Measurements from ENCODE around the gene UCKL1.
"Not testable (repeated sequence)": the region's sequence is repeated elsewhere in the genome, so short reads cannot be mapped to it uniquely, and the experiment has no call there.

Gene UCKL1

DNA sequence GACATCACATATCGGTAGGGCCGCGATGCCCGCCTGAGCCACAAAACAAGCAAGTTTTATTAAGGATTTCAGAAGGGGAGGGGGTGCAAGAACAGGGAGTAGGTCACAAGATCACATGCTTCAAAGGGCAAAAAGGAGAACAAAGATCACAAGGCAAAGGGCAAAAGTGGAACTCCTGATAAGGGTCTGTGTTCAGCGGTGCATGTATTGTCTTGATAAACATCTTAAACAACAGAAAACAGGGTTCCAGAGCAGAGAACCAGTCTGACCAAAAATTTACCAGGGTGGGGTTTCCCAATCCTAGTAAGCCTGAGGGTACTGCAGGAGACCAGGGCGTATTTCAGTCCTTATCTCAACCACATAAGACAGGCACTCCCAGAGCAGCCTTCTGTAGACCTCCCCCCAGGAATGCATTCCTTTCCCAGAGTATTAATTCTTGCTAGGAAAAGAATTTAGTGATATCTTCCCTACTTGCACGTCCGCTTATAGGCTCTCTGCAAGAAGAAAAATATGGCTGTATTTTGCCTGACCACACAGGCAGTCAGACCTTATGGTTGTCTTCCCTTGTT lies 39.8 kb downstream of the UCKL1 start:
- not testable (repeated sequence) for H3K27me3 ChIP-seq (ENCODE audit: control insufficient read depth in 1 of 2, insufficient read depth in 2 of 2, low read length in 2 of 2); H3K9me3 ChIP-seq (ENCODE audit: control insufficient read depth in 1 of 2, low read length in 2 of 2); H3K4me3 ChIP-seq (ENCODE audit: low read depth in 1 of 2, low read length in 2 of 2); H3K27ac ChIP-seq (ENCODE audit: low read depth, low read length); H3K9ac ChIP-seq (ENCODE audit: low read depth in 1 of 2, low read length in 2 of 2)
- Histone ChIP-seq H3K36me3 (ENCODE audit: control insufficient read depth in 1 of 2, insufficient read depth in 2 of 2, low read length in 2 of 2) (peaks cover 9 to 27% of the 10 kb centered on the region in 2 donors), H3K4me1 (ENCODE audit: control insufficient read depth in 1 of 2, insufficient read depth in 2 of 2, low read length in 2 of 2) (peaks cover 16 to 17% of the 10 kb centered on the region in 2 donors)

DNA sequence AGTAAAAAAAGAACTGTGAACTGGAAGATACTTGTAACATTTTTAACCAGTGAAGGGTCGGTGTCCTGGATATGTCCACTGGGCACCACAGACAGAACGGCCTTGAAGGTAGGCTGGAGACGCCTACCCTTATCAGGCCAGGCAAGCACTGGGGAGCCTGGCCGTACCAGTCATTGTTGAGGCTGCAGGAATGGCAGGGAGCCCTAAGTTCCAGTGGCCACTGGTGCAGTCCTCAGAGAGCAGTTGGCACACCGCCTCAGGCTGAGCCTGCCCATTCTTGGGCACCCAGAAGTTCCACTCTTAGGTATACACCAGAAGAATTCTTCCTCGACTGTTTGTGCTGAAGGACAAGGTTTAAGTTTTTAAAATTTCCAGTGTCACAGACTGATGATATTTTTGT lies 40.7 kb downstream of the UCKL1 start:
- Histone ChIP-seq H3K27me3 (ENCODE audit: control insufficient read depth in 1 of 2, insufficient read depth in 2 of 2, low read length in 2 of 2) (no peaks in the 10 kb centered on the region), H3K4me1 (ENCODE audit: control insufficient read depth in 1 of 2, insufficient read depth in 2 of 2, low read length in 2 of 2) (peaks cover 23 to 27% of the 10 kb centered on the region in 2 donors), H3K9ac (ENCODE audit: low read depth in 1 of 2, low read length in 2 of 2) (no peak overlapping the region), H3K4me3 (ENCODE audit: low read depth in 1 of 2, low read length in 2 of 2) (no peak overlapping the region), H3K27ac (ENCODE audit: low read depth, low read length) (no peak overlapping the region), H3K36me3 (ENCODE audit: control insufficient read depth in 1 of 2, insufficient read depth in 2 of 2, low read length in 2 of 2) (peaks cover 9 to 27% of the 10 kb centered on the region in 2 donors), H3K9me3 (ENCODE audit: control insufficient read depth in 1 of 2, low read length in 2 of 2) (no peaks in the 10 kb centered on the region)

DNA sequence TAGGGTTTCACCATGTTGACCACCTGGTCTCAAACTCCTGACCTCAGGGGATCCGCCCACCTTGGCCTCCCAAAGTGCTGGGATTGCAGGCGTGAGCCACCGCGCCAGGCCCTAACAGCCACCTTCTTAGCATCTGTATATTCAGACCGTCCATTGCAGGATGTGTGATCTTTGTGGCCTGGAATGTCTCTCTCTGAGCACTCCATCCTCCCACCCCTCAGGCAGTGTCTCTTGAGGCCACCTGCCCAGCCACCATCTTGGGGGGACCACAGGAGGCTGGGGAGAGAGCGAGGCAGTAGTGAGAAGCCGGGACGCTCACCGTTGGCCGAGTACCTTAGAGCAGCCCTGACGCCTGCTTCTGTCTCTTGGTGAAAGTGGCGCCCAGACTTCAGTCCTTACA lies 42.4 kb downstream of the UCKL1 start:
- Histone ChIP-seq H3K36me3 (ENCODE audit: control insufficient read depth in 1 of 2, insufficient read depth in 2 of 2, low read length in 2 of 2) (peaks cover 5 to 20% of the 10 kb centered on the region in 2 donors), H3K27me3 (ENCODE audit: control insufficient read depth in 1 of 2, insufficient read depth in 2 of 2, low read length in 2 of 2) (no peaks in the 10 kb centered on the region), H3K4me3 (ENCODE audit: low read depth in 1 of 2, low read length in 2 of 2) (no peak overlapping the region), H3K9me3 (ENCODE audit: control insufficient read depth in 1 of 2, low read length in 2 of 2) (no peaks in the 10 kb centered on the region), H3K27ac (ENCODE audit: low read depth, low read length) (no peak overlapping the region), H3K4me1 (ENCODE audit: control insufficient read depth in 1 of 2, insufficient read depth in 2 of 2, low read length in 2 of 2) (peaks cover 30 to 31% of the 10 kb centered on the region in 2 donors), H3K9ac (ENCODE audit: low read depth in 1 of 2, low read length in 2 of 2) (no peak overlapping the region)

DNA sequence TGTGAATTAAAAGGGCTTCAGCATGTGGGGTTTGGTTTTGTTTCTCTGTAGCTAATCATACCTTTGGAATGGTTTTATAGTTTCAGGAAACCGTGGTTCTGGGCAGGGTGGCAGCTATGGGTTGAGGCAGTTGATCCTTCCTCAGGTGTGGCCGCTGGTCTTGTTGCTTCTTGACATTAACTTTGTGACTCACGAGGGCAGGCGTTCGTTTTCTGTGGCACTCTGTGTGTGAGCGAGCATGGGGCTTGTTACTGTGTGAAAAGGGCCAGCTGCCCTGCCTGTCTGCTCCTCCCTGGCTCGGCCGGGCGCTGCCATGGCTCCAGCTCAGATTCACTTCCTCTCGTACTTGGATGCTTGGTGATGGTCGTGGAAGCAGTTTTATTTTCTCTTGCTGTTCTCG lies 45.0 kb downstream of the UCKL1 start:
- Histone ChIP-seq H3K9ac (ENCODE audit: low read depth in 1 of 2, low read length in 2 of 2) (peak overlapping the region; percentile 24 to 25), H3K4me3 (ENCODE audit: low read depth in 1 of 2, low read length in 2 of 2) (no peak overlapping the region), H3K36me3 (ENCODE audit: control insufficient read depth in 1 of 2, insufficient read depth in 2 of 2, low read length in 2 of 2) (peaks cover 5 to 13% of the 10 kb centered on the region in 2 donors), H3K27me3 (ENCODE audit: control insufficient read depth in 1 of 2, insufficient read depth in 2 of 2, low read length in 2 of 2) (no peaks in the 10 kb centered on the region), H3K9me3 (ENCODE audit: control insufficient read depth in 1 of 2, low read length in 2 of 2) (no peaks in the 10 kb centered on the region), H3K4me1 (ENCODE audit: control insufficient read depth in 1 of 2, insufficient read depth in 2 of 2, low read length in 2 of 2) (peaks cover 44 to 47% of the 10 kb centered on the region in 2 donors), H3K27ac (ENCODE audit: low read depth, low read length) (peak overlapping the region; percentile 47)

DNA sequence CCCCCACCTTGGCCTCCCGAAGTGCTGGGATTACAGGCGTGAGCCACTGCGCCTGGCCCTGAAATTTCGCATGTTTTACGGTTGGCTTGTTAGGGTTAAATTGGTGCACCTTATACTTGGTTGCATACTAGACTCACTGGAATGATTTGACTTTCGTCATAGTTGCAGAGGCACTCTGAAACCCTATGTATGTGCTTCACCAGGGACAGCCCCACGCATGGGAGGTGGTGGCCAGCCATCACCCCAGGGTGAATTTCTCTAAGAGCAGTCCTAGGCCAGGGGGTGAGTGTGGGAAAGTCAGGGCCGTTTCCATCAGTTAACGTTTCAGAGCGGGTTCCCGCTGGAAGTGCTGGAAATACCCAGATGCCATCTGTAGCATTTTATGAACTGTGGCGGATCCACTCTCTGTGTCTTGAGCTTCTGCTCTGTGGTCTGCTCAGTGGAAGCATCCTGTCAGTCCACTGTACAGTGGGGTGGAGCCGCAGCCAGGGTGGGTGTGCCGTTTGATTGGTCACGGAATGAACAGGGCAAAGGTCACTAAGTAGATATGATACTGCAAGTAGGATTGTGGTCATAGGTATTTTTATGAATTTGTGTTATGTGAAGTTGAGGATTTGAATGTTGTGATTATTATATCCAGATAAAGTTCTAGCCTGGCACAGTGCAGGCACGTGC lies 48.1 kb downstream of the UCKL1 start:
- no peak overlapping the region for H3K9ac ChIP-seq (ENCODE audit: low read depth in 1 of 2, low read length in 2 of 2)
- no peak overlapping the region for H3K4me3 ChIP-seq (ENCODE audit: low read depth in 1 of 2, low read length in 2 of 2)
- H3K36me3 ChIP-seq (ENCODE audit: control insufficient read depth in 1 of 2, insufficient read depth in 2 of 2, low read length in 2 of 2): no peaks in the 10 kb centered on the region
- H3K27me3 ChIP-seq (ENCODE audit: control insufficient read depth in 1 of 2, insufficient read depth in 2 of 2, low read length in 2 of 2): no peaks in the 10 kb centered on the region
- no peaks in the 10 kb centered on the region for H3K9me3 ChIP-seq (ENCODE audit: control insufficient read depth in 1 of 2, low read length in 2 of 2)
- peaks cover 52 to 56% of the 10 kb centered on the region in 2 donors for H3K4me1 ChIP-seq (ENCODE audit: control insufficient read depth in 1 of 2, insufficient read depth in 2 of 2, low read length in 2 of 2)
- no peak overlapping the region for H3K27ac ChIP-seq (ENCODE audit: low read depth, low read length)

DNA sequence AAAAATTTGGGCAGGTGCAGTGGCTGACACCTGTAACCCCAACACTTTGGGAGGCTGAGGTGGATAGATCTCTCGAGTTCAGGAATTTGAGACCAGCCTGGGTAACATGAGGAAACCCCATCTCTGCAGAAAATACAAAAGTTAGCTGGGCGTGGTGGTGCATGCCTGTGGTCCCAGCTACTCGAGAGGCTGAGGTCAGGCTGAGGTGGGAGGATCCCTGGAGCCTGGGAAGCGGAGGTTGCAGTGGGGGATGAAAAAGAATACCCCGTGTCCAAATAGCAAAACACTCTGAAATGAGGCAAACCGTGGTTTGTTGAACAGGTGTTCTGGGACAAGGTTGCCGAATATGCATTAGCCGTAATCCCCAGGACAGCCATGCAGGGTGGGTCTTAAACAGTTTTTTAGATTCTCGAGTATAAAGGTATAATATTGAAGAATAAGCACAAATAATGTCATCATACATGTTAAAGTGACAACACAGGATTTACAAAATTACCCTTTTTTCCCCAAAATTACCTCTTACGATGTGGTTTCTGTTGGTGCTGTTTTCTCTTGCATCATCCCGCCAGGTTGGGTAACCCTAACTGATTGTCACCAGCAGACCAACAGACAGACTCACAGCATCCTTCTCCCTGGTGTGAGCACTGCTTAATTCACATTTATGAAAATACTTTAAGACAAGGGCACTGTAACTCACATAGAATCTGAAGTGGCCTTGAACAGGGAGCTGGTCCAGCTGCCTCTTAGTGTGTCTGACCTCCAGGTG lies 52.2 kb downstream of the UCKL1 start:
- Histone ChIP-seq H3K27ac (ENCODE audit: low read depth, low read length) (no peak overlapping the region), H3K27me3 (ENCODE audit: control insufficient read depth in 1 of 2, insufficient read depth in 2 of 2, low read length in 2 of 2) (no peaks in the 10 kb centered on the region), H3K4me3 (ENCODE audit: low read depth in 1 of 2, low read length in 2 of 2) (no peak overlapping the region), H3K4me1 (ENCODE audit: control insufficient read depth in 1 of 2, insufficient read depth in 2 of 2, low read length in 2 of 2) (peaks cover 42 to 48% of the 10 kb centered on the region in 2 donors), H3K9ac (ENCODE audit: low read depth in 1 of 2, low read length in 2 of 2) (no peak overlapping the region), H3K36me3 (ENCODE audit: control insufficient read depth in 1 of 2, insufficient read depth in 2 of 2, low read length in 2 of 2) (peaks cover 0 to 6% of the 10 kb centered on the region in 2 donors), H3K9me3 (ENCODE audit: control insufficient read depth in 1 of 2, low read length in 2 of 2) (no peaks in the 10 kb centered on the region)

DNA sequence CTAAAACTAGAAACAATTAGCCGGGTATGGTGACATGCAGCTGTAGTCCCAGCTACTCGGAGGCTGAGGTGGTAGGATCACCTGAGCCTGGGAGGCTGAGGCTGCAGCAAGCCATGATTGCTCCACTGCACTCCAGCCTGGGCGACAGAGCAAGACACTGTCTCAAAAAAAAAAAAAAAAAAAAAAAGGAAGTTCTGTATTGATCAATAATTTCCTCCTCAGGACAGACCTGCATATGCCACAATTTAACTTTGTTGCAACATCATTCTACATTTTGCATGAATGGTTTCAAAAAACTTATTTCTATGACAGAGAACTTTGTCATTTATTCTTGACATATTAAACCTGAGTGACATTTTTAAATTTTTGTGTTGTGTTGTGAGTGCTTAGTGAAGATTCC lies 55.8 kb downstream of the UCKL1 start:
- Histone ChIP-seq H3K4me1 (ENCODE audit: control insufficient read depth in 1 of 2, insufficient read depth in 2 of 2, low read length in 2 of 2) (peaks cover 50 to 53% of the 10 kb centered on the region in 2 donors), H3K9ac (ENCODE audit: low read depth in 1 of 2, low read length in 2 of 2) (no peak overlapping the region), H3K9me3 (ENCODE audit: control insufficient read depth in 1 of 2, low read length in 2 of 2) (no peaks in the 10 kb centered on the region), H3K27me3 (ENCODE audit: control insufficient read depth in 1 of 2, insufficient read depth in 2 of 2, low read length in 2 of 2) (no peaks in the 10 kb centered on the region), H3K4me3 (ENCODE audit: low read depth in 1 of 2, low read length in 2 of 2) (no peak overlapping the region), H3K36me3 (ENCODE audit: control insufficient read depth in 1 of 2, insufficient read depth in 2 of 2, low read length in 2 of 2) (peaks cover 0 to 11% of the 10 kb centered on the region in 2 donors), H3K27ac (ENCODE audit: low read depth, low read length) (no peak overlapping the region)

DNA sequence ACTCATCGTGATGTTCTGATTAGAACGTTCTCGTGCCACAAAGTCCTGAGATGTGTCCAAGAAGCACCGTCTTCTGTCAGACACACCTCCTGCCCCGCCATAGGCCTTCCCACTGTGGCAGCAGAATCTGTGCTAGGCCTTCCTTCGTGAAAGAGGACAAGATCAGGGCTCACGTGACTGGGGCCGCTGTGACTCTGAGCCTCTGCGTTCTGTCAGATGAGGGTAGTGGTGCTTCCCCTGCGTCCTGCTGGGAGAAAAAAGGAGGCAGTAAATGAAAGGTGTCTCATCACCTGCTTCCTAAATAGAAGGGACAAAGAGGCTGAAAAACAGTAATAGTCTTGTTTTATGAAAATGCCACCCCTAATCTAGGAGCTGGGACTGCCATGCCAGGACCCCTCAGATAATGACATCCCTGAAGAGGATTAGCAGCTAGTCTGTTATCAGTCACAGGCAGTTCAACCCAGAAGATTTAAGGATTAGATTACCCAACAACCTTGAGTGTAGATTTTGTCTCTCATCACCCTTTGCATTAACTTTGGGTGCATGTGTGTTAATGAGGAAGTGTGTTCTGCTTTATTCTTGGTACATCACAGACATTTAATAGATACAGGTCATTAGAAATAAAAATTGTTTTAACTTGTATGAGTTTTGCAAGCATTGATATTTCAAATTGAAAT lies 57.2 kb downstream of the UCKL1 start:
- Histone ChIP-seq H3K4me1 (ENCODE audit: control insufficient read depth in 1 of 2, insufficient read depth in 2 of 2, low read length in 2 of 2) (peaks cover 49 to 51% of the 10 kb centered on the region in 2 donors), H3K9ac (ENCODE audit: low read depth in 1 of 2, low read length in 2 of 2) (no peak overlapping the region), H3K4me3 (ENCODE audit: low read depth in 1 of 2, low read length in 2 of 2) (no peak overlapping the region), H3K9me3 (ENCODE audit: control insufficient read depth in 1 of 2, low read length in 2 of 2) (no peaks in the 10 kb centered on the region), H3K27ac (ENCODE audit: low read depth, low read length) (no peak overlapping the region), H3K36me3 (ENCODE audit: control insufficient read depth in 1 of 2, insufficient read depth in 2 of 2, low read length in 2 of 2) (peaks cover 0 to 11% of the 10 kb centered on the region in 2 donors), H3K27me3 (ENCODE audit: control insufficient read depth in 1 of 2, insufficient read depth in 2 of 2, low read length in 2 of 2) (no peaks in the 10 kb centered on the region)

DNA sequence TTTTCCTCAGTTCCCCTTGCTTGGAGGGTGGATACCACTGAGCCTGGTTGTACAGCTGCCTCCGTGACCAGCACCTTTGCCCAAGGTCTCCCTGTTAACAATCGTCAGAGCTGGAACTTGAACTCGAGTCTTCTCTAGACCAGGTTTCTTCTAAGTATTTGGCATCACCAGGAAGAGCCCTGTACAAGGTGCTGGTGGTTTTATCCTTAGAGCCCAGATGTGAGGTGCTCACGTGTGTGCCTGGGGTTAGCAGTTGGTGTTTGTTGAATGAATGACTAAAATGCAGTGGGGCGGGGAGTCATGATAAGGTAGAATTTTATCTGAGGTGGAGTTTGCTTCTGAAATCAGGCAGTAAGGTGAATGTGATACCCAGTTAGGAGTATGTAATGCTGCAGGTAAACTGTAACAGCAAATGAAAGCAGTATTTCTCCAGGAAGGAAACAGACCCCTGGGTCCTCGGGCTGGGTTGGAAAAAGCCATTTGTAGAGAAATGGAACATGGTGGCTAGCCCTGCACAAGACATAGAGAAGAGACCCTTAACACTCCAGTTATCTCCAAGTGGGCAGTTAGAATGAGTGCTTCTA lies 58.1 kb downstream of the UCKL1 start:
- Histone ChIP-seq H3K4me3 (ENCODE audit: low read depth in 1 of 2, low read length in 2 of 2) (peak overlapping the region in 1 of 2 donors; percentile 19), H3K9ac (ENCODE audit: low read depth in 1 of 2, low read length in 2 of 2) (peak overlapping the region in 1 of 2 donors; percentile 32), H3K4me1 (ENCODE audit: control insufficient read depth in 1 of 2, insufficient read depth in 2 of 2, low read length in 2 of 2) (peaks cover 48 to 55% of the 10 kb centered on the region in 2 donors), H3K36me3 (ENCODE audit: control insufficient read depth in 1 of 2, insufficient read depth in 2 of 2, low read length in 2 of 2) (peaks cover 0 to 11% of the 10 kb centered on the region in 2 donors), H3K9me3 (ENCODE audit: control insufficient read depth in 1 of 2, low read length in 2 of 2) (no peaks in the 10 kb centered on the region), H3K27me3 (ENCODE audit: control insufficient read depth in 1 of 2, insufficient read depth in 2 of 2, low read length in 2 of 2) (no peaks in the 10 kb centered on the region), H3K27ac (ENCODE audit: low read depth, low read length) (no peak overlapping the region)

Data from duodenal mucosa (tissue), 2 donors.